ENCODE data around the gene OXCT1.
A peak's percentile ranks its signal among the peaks of the same experiment; 100 is the strongest.
"Not testable (repeated sequence)": the region's sequence is repeated elsewhere in the genome, so short reads cannot be mapped to it uniquely, and the experiment has no call there.

OXCT1 gene

GRCh38 chr5:41716382-41716781 is 153.8 kb downstream of the OXCT1 start:
- DNase-seq (ENCODE audit: low read depth): no peak

GRCh38 chr5:41714446-41714845 is 155.8 kb downstream of the OXCT1 start:
- not testable (repeated sequence) for DNase-seq (ENCODE audit: low read depth)

- no peak for DNase-seq (ENCODE audit: low read depth)
These were observed 161.7 kb downstream of the OXCT1 start for GRCh38 chr5:41708604-41708940.

GRCh38 chr5:41707853-41708603 is 162.2 kb downstream of the OXCT1 start:
- DNase-seq (ENCODE audit: low read depth): peak; percentile 14

- no peak for DNase-seq (ENCODE audit: low read depth)
These were observed 174.2 kb downstream of the OXCT1 start for GRCh38 chr5:41695920-41696582.

GRCh38 chr5:41686767-41687166 is 183.5 kb downstream of the OXCT1 start:
- no peak for DNase-seq (ENCODE audit: low read depth)

- DNase-seq (ENCODE audit: low read depth): no peak
These were observed 184.0 kb downstream of the OXCT1 start for GRCh38 chr5:41686191-41686590.

GRCh38 chr5:41683181-41683580 is 187.0 kb downstream of the OXCT1 start:
- DNase-seq (ENCODE audit: low read depth): no peak

GRCh38 chr5:41682641-41683040 is 187.6 kb downstream of the OXCT1 start:
- DNase-seq (ENCODE audit: low read depth): no peak

- no peak for DNase-seq (ENCODE audit: low read depth)
These were observed 188.4 kb downstream of the OXCT1 start for GRCh38 chr5:41681840-41682239.

Data from GM04504 (cell line).